Activated naive CD8-positive, alpha-beta T cell treated with anti-CD3 and anti-CD28 coated beads, Interleukin-2, amount 50 U/mL, for 24 hours (primary cell): ENCODE data around the gene RALGAPA1.
"Not testable (repeated sequence)": the region's sequence is repeated elsewhere in the genome, so short reads cannot be mapped to it uniquely, and the experiment has no call there.

Experiments
- ATAC-seq: fragments of 150-1000 bp; cut with Tn5 transposase; one replicate; pipeline ENCODE4 v1.10.0; 2021
- DNase-seq: peaks from one replicate; pipeline ENCODE4 v3.0.0; 2021
- H3K27ac Mint-ChIP-seq: one replicate; pipeline ENCODE4 v1.8.0; 2021; ENCODE audit warnings: mild to moderate bottlenecking, mixed read lengths
- H3K27me3 Mint-ChIP-seq: one replicate; pipeline ENCODE4 v1.8.0; 2021; ENCODE audit warnings: mixed read lengths
- H3K36me3 Mint-ChIP-seq: one replicate; pipeline ENCODE4 v1.8.0; 2021; ENCODE audit warnings: low read depth, mixed read lengths
- H3K4me1 Mint-ChIP-seq: one replicate; pipeline ENCODE4 v1.8.0; 2021; ENCODE audit warnings: mixed read lengths
- H3K4me3 Mint-ChIP-seq: one replicate; pipeline ENCODE4 v1.8.0; 2021; ENCODE audit warnings: mild to moderate bottlenecking, moderate library complexity, mixed read lengths
- H3K9me3 Mint-ChIP-seq: one replicate; pipeline ENCODE4 v1.8.0; 2021; ENCODE audit warnings: mixed read lengths

The RALGAPA1 gene

DNA sequence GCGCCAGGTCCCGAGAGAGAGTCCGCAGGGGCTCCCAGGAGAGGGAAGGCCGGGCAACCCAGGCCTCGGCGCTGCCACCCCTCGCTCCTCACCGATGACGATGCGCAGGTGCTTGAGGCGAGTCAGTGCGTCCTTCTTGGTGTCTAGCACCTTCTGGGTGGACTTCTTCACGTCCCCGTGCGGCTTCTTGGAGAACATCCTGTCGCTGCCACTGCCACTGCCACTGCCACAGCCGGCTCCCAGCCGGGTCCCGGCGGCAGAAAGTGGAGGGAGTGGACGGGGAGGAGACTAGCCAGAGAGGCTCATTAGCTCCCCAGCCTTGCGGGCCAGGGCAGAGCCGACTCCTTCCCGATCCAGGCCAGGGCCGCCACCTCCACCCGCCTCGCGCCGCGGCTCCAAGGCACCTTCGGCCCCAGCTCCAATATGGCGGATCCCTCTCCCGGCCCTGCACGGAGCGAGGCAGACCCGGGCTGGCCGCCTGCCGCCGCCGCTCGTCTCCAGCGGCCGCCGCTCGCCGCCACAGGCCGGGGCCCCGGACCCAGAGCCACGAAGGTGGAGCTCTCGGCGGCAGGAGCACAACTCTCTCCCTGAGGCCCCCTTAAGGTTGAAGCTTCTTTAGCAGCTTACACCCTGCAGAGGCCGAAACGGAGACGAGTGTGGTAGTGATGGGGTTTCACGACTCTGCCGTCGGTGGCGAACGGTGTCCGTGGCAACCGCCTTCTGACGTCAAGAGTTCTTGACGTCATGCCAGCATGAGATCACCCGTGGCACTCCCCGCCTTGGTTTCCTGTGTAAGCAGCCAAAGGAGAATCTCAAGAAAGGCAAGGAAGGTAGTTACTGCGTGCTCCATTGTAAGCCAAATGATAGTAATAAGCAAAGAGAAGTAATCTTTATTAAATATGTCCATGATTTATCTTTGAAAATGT is at the start of gene RALGAPA1:
TSS of gene RALGAPA1 (minus strand) at position 658 of the 926 bp plus-strand sequence. CDS start at position 198, 460 bp downstream.
- H3K27me3 Mint-ChIP-seq, H3K9me3 Mint-ChIP-seq, H3K36me3 Mint-ChIP-seq: not testable (repeated sequence)
- ATAC-seq (peak; percentile 99), DNase-seq (peak; percentile 89)
- Mint-ChIP-seq H3K4me1 (peaks cover 32% of the 10 kb centered on the region), H3K4me3 (peak within 1 kb of the TSS; percentile 95), H3K27ac (peak within 1 kb of the TSS; percentile 90)

DNA sequence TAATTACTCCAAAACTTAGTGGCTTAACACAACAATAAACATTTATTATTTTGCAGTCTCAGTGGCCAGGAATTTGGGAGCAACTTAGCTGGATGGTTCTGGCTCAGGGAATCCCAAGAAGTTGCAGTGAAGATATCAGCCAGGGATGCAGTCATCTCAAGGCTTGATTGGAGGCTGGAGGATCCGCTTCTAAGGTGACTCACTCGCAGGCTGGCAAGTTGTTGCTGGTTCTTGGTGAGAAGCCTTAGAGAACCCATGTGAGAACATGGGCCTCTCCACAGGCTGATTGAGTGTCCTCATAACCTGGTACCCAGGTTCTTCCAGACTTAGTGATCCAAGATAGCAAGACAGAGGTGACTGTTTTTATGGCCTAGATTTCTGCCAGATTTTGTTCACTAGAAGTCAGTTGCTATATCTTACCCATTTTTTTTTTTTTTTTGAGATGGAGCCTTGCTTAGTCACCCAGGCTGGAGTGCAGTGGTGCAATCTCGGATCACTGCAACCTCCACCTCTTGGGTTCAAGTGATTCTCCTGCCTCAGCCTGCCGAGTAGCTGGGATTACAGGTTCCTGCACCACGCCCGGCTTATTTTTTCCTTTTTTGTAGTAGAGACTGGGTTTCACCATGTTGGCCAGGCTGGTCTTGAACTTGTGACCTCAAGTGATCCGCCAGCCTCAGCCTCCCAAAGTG is 49.6 kb upstream of the RALGAPA1 start:
- no peaks in the 10 kb centered on the region for H3K4me1 Mint-ChIP-seq
- DNase-seq = no peak
- no peak for ATAC-seq
- no peak overlapping the region for H3K27ac Mint-ChIP-seq
- H3K9me3 Mint-ChIP-seq = no peaks in the 10 kb centered on the region
- no peaks in the 10 kb centered on the region for H3K27me3 Mint-ChIP-seq
- peaks cover 17% of the 10 kb centered on the region for H3K36me3 Mint-ChIP-seq
- H3K4me3 Mint-ChIP-seq = no peak overlapping the region

GRCh38 chr14:35855876-35856481 is 46.9 kb upstream of the RALGAPA1 start:
- Mint-ChIP-seq H3K27ac (no peak overlapping the region), H3K9me3 (no peaks in the 10 kb centered on the region), H3K36me3 (peaks cover 18% of the 10 kb centered on the region), H3K4me3 (no peak overlapping the region), H3K4me1 (no peaks in the 10 kb centered on the region), H3K27me3 (no peaks in the 10 kb centered on the region)
- ATAC-seq (no peak), DNase-seq (no peak)

DNA sequence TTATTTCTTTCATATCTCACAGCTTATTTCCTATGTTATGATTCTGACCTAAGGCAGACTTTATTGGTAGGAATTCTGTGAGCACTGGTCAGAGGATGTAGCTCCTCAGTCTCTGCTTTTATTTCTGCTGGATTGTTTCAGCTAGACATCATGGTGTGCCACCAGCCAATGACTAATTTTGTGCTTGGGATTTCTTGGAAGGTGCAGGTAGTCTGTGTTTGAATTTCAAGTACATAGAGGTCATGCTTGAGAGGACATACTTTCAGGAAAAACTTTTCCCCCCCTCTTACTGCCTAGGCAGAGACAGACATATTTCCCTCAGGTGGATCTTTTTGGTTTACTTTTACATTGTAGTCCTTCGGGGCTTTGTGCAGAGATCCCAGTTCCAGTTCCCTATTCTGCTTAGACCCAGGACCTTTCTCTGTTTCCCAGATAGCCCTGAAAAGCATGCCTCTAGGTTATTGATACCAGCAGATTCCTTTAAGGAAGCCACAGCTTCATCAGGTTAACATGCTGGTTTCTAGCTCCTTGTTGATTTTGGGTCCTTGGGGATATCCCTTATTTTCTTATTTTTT is 45.7 kb upstream of the RALGAPA1 start:
- Mint-ChIP-seq H3K36me3 (peaks cover 24% of the 10 kb centered on the region), H3K27me3 (no peaks in the 10 kb centered on the region), H3K4me3 (no peak overlapping the region), H3K4me1 (no peaks in the 10 kb centered on the region), H3K27ac (no peak overlapping the region), H3K9me3 (no peaks in the 10 kb centered on the region)
- ATAC-seq (no peak), DNase-seq (no peak)

DNA sequence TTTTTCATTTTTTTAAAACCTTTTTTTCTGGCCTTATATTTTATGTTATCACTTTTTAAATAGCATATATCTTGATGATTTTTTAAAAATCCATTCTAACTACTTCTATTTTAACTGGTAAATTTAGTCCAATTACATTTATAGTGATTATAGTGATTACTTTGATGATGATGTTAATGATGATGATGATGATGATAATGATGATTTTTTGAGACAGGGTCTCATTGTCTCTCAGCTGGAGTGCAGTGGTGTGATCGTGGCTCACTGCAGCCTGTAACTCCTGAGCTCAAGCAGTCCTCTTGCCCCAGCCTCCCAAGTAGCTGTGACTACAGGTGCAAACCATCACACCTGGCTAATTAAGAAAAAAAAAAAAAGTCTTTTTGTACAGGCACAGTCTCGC is 44.1 kb upstream of the RALGAPA1 start:
- Mint-ChIP-seq H3K36me3 (peaks cover 21% of the 10 kb centered on the region), H3K4me3 (no peak overlapping the region), H3K4me1 (no peaks in the 10 kb centered on the region), H3K27me3 (no peaks in the 10 kb centered on the region), H3K27ac (no peak overlapping the region), H3K9me3 (no peaks in the 10 kb centered on the region)
- no peak for DNase-seq
- no peak for ATAC-seq

DNA sequence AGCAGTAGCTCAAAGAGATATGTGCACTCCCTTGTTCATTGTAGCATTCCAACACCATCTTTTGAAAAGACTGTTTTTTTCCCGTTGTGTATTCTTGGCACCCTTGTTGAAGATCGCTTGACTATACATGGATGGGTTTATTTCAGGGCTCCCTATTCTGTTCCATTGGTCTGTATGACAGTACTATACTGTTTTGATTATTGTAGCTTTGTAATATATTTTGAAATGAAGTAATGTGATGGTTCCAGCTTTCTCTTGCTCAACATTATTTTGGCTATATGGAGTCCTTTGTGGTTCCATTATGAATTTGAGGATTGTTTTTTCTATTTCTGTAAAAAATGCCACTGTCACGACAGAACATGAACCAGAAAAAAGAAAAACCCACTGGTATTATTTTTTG is 42.7 kb upstream of the RALGAPA1 start:
- no peak overlapping the region for H3K27ac Mint-ChIP-seq
- H3K36me3 Mint-ChIP-seq = peaks cover 21% of the 10 kb centered on the region
- no peaks in the 10 kb centered on the region for H3K4me1 Mint-ChIP-seq
- DNase-seq (no peak), ATAC-seq (no peak)
- H3K4me3 Mint-ChIP-seq = no peak overlapping the region
- no peaks in the 10 kb centered on the region for H3K27me3 Mint-ChIP-seq
- H3K9me3 Mint-ChIP-seq = no peaks in the 10 kb centered on the region

DNA sequence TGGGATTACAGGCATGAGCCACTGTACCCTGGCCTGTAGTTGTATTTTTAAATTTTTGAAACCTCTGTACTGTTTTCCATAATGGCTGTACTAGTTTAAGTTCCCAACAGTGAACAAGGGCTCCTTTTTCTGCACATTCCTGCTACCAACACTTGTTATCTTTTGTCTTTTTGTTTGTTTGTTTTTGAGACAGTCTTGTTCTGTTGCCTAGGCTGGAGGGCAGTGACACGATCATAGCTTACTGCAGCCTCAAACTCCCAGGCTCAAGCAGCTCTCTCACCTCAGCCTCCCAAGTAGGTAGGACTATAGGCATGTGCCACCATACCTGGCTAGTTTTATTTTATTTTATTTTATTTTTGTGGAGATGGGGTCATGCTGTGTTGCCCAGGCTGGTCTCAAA is 40.0 kb upstream of the RALGAPA1 start:
- Mint-ChIP-seq H3K9me3 (no peaks in the 10 kb centered on the region), H3K27ac (no peak overlapping the region), H3K27me3 (no peaks in the 10 kb centered on the region), H3K4me1 (no peaks in the 10 kb centered on the region), H3K36me3 (peaks cover 40% of the 10 kb centered on the region), H3K4me3 (no peak overlapping the region)
- DNase-seq = no peak
- no peak for ATAC-seq

GRCh38 chr14:35847636-35848035 is 38.5 kb upstream of the RALGAPA1 start:
- H3K36me3 Mint-ChIP-seq = peaks cover 53% of the 10 kb centered on the region
- no peak overlapping the region for H3K27ac Mint-ChIP-seq
- no peaks in the 10 kb centered on the region for H3K27me3 Mint-ChIP-seq
- no peak overlapping the region for H3K4me3 Mint-ChIP-seq
- DNase-seq (no peak), ATAC-seq (no peak)
- H3K9me3 Mint-ChIP-seq = peaks cover 4% of the 10 kb centered on the region
- H3K4me1 Mint-ChIP-seq = no peaks in the 10 kb centered on the region

DNA sequence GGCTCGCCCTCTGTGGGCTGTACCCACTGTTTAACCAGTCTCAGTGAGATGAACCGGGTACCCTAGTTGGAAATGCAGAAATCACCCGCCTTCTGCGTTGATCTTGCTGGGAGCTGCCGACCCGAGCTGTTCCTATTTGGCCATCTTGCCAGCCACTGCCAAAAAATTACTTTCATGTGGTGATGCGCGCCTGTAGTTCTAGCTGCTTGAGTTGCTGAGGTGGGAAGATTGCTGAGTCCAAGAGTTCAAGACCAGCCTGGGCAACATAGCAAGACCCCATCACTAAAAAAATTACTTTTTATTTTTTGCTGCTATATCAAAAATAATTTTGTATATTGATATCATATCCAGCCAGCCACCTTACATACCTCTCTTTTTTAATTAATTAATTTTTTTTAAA is 35.4 kb upstream of the RALGAPA1 start:
- ATAC-seq (no peak), DNase-seq (no peak)
- no peaks in the 10 kb centered on the region for H3K27me3 Mint-ChIP-seq
- no peak overlapping the region for H3K4me3 Mint-ChIP-seq
- peaks cover 31% of the 10 kb centered on the region for H3K9me3 Mint-ChIP-seq
- no peak overlapping the region for H3K27ac Mint-ChIP-seq
- no peaks in the 10 kb centered on the region for H3K4me1 Mint-ChIP-seq
- H3K36me3 Mint-ChIP-seq = peaks cover 66% of the 10 kb centered on the region

DNA sequence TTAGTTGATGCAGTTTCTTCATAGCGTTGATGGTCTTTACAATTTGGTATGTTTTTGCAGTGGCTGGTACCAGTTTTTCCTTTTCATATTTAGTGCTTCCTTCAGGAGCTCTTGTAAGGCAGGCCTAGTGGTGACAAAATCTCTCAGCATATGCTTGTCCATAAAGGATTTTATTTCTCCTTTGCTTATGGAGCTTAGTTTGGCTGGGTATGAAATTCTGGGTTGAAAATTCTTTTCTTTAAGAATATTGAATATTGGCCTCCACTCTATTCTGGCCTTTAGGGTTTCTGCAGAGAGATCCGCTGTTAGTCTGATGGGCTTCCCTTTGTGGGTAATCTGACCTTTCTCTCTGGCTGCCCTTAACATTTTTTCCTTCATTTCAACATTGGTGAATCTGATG is 33.1 kb upstream of the RALGAPA1 start:
- H3K4me1 Mint-ChIP-seq, DNase-seq, H3K27ac Mint-ChIP-seq, H3K4me3 Mint-ChIP-seq, H3K27me3 Mint-ChIP-seq, ATAC-seq: not testable (repeated sequence)
- H3K36me3 Mint-ChIP-seq = peaks cover 79% of the 10 kb centered on the region
- H3K9me3 Mint-ChIP-seq = peaks cover 38% of the 10 kb centered on the region

GRCh38 chr14:35841704-35842103 is 32.6 kb upstream of the RALGAPA1 start:
- DNase-seq, H3K27me3 Mint-ChIP-seq, H3K27ac Mint-ChIP-seq, H3K4me3 Mint-ChIP-seq, H3K4me1 Mint-ChIP-seq, ATAC-seq: not testable (repeated sequence)
- Mint-ChIP-seq H3K9me3 (peaks cover 38% of the 10 kb centered on the region), H3K36me3 (peaks cover 83% of the 10 kb centered on the region)

GRCh38 chr14:35835208-35835982 is 26.3 kb upstream of the RALGAPA1 start:
- Mint-ChIP-seq H3K9me3 (peaks cover 16% of the 10 kb centered on the region), H3K4me1 (no peaks in the 10 kb centered on the region), H3K4me3 (no peak overlapping the region), H3K36me3 (peaks cover 46% of the 10 kb centered on the region), H3K27ac (no peak overlapping the region), H3K27me3 (no peaks in the 10 kb centered on the region)
- DNase-seq = no peak
- ATAC-seq = no peak

- Mint-ChIP-seq H3K27me3 (no peaks in the 10 kb centered on the region), H3K9me3 (no peaks in the 10 kb centered on the region), H3K4me3 (no peak overlapping the region), H3K27ac (no peak overlapping the region), H3K4me1 (peaks cover 21% of the 10 kb centered on the region), H3K36me3 (peaks cover 5% of the 10 kb centered on the region)
- ATAC-seq = no peak
- no peak for DNase-seq
Observed at GRCh38 chr14:35829449-35829848, 20.4 kb upstream of the RALGAPA1 start.
